ENCODE data around the gene PTPRT. TPM values are rescaled to one million over a fixed set of nuclear protein-coding genes. Genes with fewer than 3 reads are reported as not detected.

The PTPRT gene
- total and polyA plus RNA-seq, 2 of the 13 experiments (the other 11 are each of a cell fraction or from before 2014, with no cell fraction given): under 0.01 to 0.09 TPM

GRCh38 chr20:43238266-43238665, 48.6 kb upstream of the PTPRT start (continued):
- no peak for TF ChIP-seq TERF1 (CRISPR knock-in tag; IDR thresholded peaks at IDR 0.05)
- TF ChIP-seq ZNF136 (CRISPR knock-in tag; IDR thresholded peaks at IDR 0.05; ENCODE audit: low read depth): no peak
- no peak for TF ChIP-seq ZNF317 (CRISPR knock-in tag; IDR thresholded peaks at IDR 0.05)

- ChIA-PET CTCF (ENCODE audit: low intra/inter-chr PET ratio, low total read pairs) (no interaction called here), POLR2A (no interaction called here)
- Histone ChIP-seq H3K36me3 (replicated peaks in 1 of 2; ENCODE audit: control insufficient read depth in 1 of 2, insufficient read depth in 2 of 2, low read length in 2 of 2) (no peaks in the 10 kb centered on the region), H3K27me3 (ENCODE audit: control insufficient read depth in 1 of 2, insufficient read depth in 2 of 2, low read length in 2 of 2) (0 out of 5 replicates have a peak, but pooled peaks cover 0 to 5% of the 10 kb centered on the region in 2 experiments), H3K9ac (ENCODE audit: insufficient read depth, low read depth, low read length) (no peak overlapping the region), H3K4me3 (replicated peaks in 1 of 3; ENCODE audit: insufficient read depth in 1 of 3, low read depth in 2 of 3, low read length in 3 of 3) (no peak overlapping the region), H3K79me2 (ENCODE audit: insufficient read depth, low read length) (no peaks in the 10 kb centered on the region), H3K4me2 (ENCODE audit: low read depth, low read length) (no peak overlapping the region), H3K4me1 (ENCODE audit: insufficient read depth, low read length) (no peaks in the 10 kb centered on the region), H4K20me1 (ENCODE audit: insufficient read depth, low read length) (no peaks in the 10 kb centered on the region), H3K27ac (ENCODE audit: extremely low read length, insufficient read depth, low read length) (no peak overlapping the region), H3K9me3 (ENCODE audit: low read length) (no peaks in the 10 kb centered on the region), H2AFZ (ENCODE audit: low read length) (no peak overlapping the region)
- in situ Hi-C loops (cut with HindIII; ENCODE audit: extremely low pct_ligation_motif_present, low pct_unique_long_range_greater_than_20kb) (no loop called here), intact Hi-C loops (cut with micrococcal nuclease; ENCODE audit: unreplicated experiment) (no loop called here)
- ATAC-seq: no peak; the same call in 2 of the 3 replicates
- no peak for FAIRE-seq
- TF ChIP-seq E2F2 (CRISPR knock-in tag; IDR thresholded peaks at IDR 0.05; ENCODE audit: borderline replicate concordance) (no peak), ZNF274 (CRISPR knock-in tag; IDR thresholded peaks at IDR 0.05) (no peak), JUNB (CRISPR knock-in tag; IDR thresholded peaks at IDR 0.05; ENCODE audit: borderline replicate concordance) (no peak), ATRX (CRISPR knock-in tag; IDR thresholded peaks at IDR 0.05; ENCODE audit: borderline replicate concordance) (no peak), CCAR2 (optimal IDR thresholded peaks at IDR 0.05; ENCODE audit: low read depth, low read length) (no peak)
- no peak for DNase-seq (ENCODE audit: low spot score)
- 4% methylated on average over 4 of the region's 4 CpGs for WGBS (ENCODE audit: low lambda C conversion rate)
- no TSS peak for BruUV-seq (replicated peaks)
Measured at GRCh38 chr20:43237651-43238168, 48.0 kb upstream of the PTPRT start.
